Left kidney (tissue), 2 donors: ENCODE measurements around the gene FATE1. TPM values are rescaled to one million over a fixed set of nuclear protein-coding genes. Genes with fewer than 3 reads are reported as not detected.

Experiments
- DNase-seq: peaks from one replicate; pipeline ENCODE4 v3.0.0-alpha.2; 2013
- polyA plus RNA-seq: library from polyadenylated mRNA; unstranded; fragments of 120-200 nt; gene quantifications from one replicate; pipeline ENCODE4 v1.2.1, GENCODE V29; 2013; ENCODE audit not compliant: insufficient read length

Gene FATE1
- polyA plus RNA-seq, 1 donor: not detected

GRCh38 chrX:151743651-151744470, 28.0 kb downstream of the FATE1 start:
- no peak for DNase-seq

- no peak for DNase-seq
Observed at GRCh38 chrX:151745651-151746050, 29.8 kb downstream of the FATE1 start.

GRCh38 chrX:151746502-151746901, 30.7 kb downstream of the FATE1 start:
- no peak for DNase-seq

- DNase-seq: no peak
Observed at GRCh38 chrX:151750511-151750910, 34.7 kb downstream of the FATE1 start.

GRCh38 chrX:151752847-151753246, 37.0 kb downstream of the FATE1 start:
- no peak for DNase-seq

- peak; percentile 39 for DNase-seq
Observed at GRCh38 chrX:151753313-151754046, 37.6 kb downstream of the FATE1 start.

GRCh38 chrX:151754047-151754429, 38.2 kb downstream of the FATE1 start:
- DNase-seq: no peak

- peak; percentile 17 for DNase-seq
Observed at GRCh38 chrX:151754641-151755215, 38.9 kb downstream of the FATE1 start.

- DNase-seq: no peak
Observed at GRCh38 chrX:151759041-151759708, 43.3 kb downstream of the FATE1 start.

- no peak for DNase-seq
Observed at GRCh38 chrX:151762802-151763201, 47.0 kb downstream of the FATE1 start.

GRCh38 chrX:151763711-151764110, 47.9 kb downstream of the FATE1 start:
- DNase-seq: no peak

- no peak for DNase-seq
Observed at GRCh38 chrX:151765026-151765425, 49.2 kb downstream of the FATE1 start.

GRCh38 chrX:151771726-151772125, 55.9 kb downstream of the FATE1 start:
- no peak for DNase-seq

Other genes with a start within 250 kb of the FATE1 start
- 0.05 TPM for gene PASD1, start 152.4 kb upstream of the FATE1 start, polyA plus RNA-seq
- gene PRRG3, start 20.6 kb upstream of the FATE1 start, polyA plus RNA-seq: 4.9 TPM
- gene CNGA2, start 18.7 kb downstream of the FATE1 start, polyA plus RNA-seq: not detected
- gene MAGEA4, start 196.9 kb downstream of the FATE1 start, polyA plus RNA-seq: not detected